Progenitor cell of endocrine pancreas (in vitro differentiated cells): Measurements from ENCODE around the gene HKDC1. TPM values are rescaled to one million over a fixed set of nuclear protein-coding genes. Genes with fewer than 3 reads are reported as not detected.

Source experiments
- DNase-seq: peaks from one replicate; pipeline ENCODE4 v3.0.0; 2021; ENCODE audit warnings: low spot score; ENCODE audit not compliant: unreplicated experiment
- H3K27ac Mint-ChIP-seq: 2 replicates; pipeline ENCODE4 v1.8.0; 2021; ENCODE audit warnings: mild to moderate bottlenecking, moderate library complexity, mixed read lengths
- H3K27me3 Mint-ChIP-seq: 2 replicates; pipeline ENCODE4 v1.8.0; 2021; ENCODE audit warnings: mixed read lengths
- H3K36me3 Mint-ChIP-seq: 2 replicates; pipeline ENCODE4 v1.8.0; 2022; ENCODE audit warnings: mixed read lengths; ENCODE audit not compliant: insufficient read depth
- H3K4me1 Mint-ChIP-seq: 2 replicates; pipeline ENCODE4 v1.8.0; 2021; ENCODE audit warnings: low read depth, mixed read lengths
- H3K4me3 Mint-ChIP-seq: 2 replicates; pipeline ENCODE4 v1.8.0; 2021; ENCODE audit warnings: low read depth, mild to moderate bottlenecking, moderate library complexity, mixed read lengths
- H3K9me3 Mint-ChIP-seq: 2 replicates; pipeline ENCODE4 v1.8.0; 2021; ENCODE audit warnings: low read depth, mixed read lengths
- total RNA-seq: library from RNA; stranded (reverse); gene quantifications from 2 replicates; pipeline ENCODE4 v1.2.1, GENCODE V29; 2021
- TF ChIP-seq, protein P1 (sequence below): fragments of 200-600 bp; sonication (generic); IDR thresholded peaks from one replicate; pipeline ENCODE4 v1.5.0; 2021; ENCODE audit warnings: antibody characterized with exemption, mild to moderate bottlenecking; ENCODE audit not compliant: unreplicated experiment

Gene HKDC1
- total RNA-seq, 1 donor from 2014 or later: 4.1 TPM

DNA sequence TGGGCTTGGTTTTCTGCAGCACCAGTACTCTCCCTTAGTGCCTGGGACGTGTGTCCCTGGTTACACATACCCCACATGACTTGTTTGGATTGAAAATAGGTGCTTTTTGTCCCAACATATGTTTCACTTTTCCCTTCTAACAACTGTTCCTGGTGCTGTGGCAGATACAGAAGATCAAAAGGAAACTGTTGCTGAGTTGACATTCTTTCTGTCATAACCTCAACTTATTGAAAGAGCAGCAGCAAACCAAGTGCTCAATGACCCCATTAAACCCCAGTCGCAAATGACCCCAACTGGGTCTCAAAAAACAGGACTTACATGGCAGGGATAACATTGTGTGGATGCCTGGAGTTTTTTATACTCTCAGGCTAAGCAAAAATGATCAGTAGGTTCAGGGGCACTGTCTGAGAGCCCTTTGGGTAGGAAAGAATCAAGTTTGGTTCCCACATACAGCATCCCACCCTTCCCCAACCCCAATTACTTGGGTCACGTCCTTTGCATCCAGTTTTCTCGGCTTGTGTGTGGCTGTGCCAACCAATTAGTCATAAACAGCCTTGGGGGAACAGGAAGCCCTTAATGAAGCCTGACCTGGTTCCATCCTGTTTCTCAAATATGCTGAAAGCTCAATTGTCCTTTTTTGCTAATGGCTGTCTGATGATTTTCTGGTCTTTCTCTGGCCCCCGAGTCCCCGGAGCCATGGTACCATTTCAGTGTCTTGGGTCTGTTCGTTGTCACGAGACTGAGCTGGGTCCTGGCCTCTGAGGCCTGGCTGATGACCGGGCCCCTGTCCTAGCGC is 4.9 kb downstream of the HKDC1 start:
- Mint-ChIP-seq H3K4me1 (peaks cover 12% of the 10 kb centered on the region), H3K36me3 (no peaks in the 10 kb centered on the region), H3K27me3 (peaks cover 3% of the 10 kb centered on the region), H3K27ac (no peak overlapping the region), H3K4me3 (no peak overlapping the region), H3K9me3 (no peaks in the 10 kb centered on the region)
- TF ChIP-seq, protein P1, sequence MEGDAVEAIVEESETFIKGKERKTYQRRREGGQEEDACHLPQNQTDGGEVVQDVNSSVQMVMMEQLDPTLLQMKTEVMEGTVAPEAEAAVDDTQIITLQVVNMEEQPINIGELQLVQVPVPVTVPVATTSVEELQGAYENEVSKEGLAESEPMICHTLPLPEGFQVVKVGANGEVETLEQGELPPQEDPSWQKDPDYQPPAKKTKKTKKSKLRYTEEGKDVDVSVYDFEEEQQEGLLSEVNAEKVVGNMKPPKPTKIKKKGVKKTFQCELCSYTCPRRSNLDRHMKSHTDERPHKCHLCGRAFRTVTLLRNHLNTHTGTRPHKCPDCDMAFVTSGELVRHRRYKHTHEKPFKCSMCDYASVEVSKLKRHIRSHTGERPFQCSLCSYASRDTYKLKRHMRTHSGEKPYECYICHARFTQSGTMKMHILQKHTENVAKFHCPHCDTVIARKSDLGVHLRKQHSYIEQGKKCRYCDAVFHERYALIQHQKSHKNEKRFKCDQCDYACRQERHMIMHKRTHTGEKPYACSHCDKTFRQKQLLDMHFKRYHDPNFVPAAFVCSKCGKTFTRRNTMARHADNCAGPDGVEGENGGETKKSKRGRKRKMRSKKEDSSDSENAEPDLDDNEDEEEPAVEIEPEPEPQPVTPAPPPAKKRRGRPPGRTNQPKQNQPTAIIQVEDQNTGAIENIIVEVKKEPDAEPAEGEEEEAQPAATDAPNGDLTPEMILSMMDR: no peak
- no peak for DNase-seq

DNA sequence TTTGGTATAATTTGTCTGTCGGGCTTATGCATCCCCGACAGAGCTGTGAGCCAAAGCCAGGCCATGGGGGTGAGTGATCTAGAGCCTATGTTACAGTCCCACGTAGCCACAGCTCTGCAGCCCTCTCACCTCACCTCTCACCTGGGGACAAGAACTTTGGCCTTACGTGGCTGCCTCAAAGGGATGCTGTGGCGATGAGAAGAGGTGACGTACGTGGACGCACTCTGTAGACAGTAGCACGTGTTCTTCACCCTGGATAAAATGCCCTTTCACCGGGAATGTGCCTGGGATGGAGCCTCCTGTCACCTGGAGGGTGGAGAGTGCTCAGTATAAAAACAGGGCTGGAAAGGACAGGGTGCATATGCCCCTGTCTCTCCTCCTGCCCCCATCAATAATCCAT is 5.5 kb downstream of the HKDC1 start:
- Mint-ChIP-seq H3K27ac (no peak overlapping the region), H3K27me3 (peaks cover 3% of the 10 kb centered on the region), H3K9me3 (no peaks in the 10 kb centered on the region)

DNA sequence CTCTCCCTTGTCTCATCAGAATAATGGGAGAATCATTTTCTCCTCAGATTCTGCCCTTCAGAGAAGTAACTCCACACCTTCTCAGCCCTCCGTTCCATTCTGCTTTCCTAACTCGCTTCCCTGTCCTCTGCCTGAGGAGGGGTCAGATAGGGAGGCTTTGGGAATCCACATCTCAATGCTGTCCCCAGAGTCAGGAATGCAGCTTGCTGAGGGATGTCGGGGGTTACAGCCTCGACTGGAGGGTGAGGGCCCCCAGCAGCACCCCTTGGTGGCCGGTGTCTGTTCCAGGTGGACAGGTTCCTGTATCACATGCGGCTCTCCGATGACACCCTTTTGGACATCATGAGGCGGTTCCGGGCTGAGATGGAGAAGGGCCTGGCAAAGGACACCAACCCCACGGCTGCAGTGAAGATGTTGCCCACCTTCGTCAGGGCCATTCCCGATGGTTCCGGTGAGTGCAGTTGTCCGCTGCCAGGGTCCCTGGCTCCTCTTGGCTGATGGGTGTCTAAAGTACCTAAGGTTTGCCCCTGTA is 6.9 kb downstream of the HKDC1 start:
- no peak for DNase-seq

More for the DNA sequence above, 5.5 kb downstream of the HKDC1 start:
- Mint-ChIP-seq H3K4me1 (peaks cover 8% of the 10 kb centered on the region), H3K4me3 (no peak overlapping the region), H3K36me3 (no peaks in the 10 kb centered on the region)
- no peak for DNase-seq
- TF ChIP-seq, protein P1: no peak

DNA sequence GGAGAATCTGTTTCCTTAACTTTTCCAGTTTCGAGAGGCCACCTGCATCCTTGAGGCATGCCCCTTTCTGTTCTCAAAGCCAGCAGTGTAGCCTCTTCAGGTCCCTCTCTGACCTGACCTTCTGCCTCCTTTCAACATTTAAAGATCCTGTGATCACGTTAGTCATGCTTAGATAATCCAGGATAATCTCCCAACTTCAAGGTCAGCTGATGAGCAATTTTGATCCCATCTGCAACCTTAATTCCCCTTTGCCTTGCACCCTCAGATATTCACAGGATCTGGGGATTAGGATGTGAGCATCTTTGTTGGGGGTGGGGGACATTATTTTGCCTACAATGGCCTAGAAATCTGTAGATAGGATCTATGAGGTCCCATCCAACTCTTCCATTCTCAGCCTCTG is 8.0 kb downstream of the HKDC1 start:
- no peaks in the 10 kb centered on the region for H3K9me3 Mint-ChIP-seq
- no peak overlapping the region for H3K4me3 Mint-ChIP-seq
- DNase-seq: no peak
- TF ChIP-seq, protein P1: no peak
- no peak overlapping the region for H3K27ac Mint-ChIP-seq
- H3K27me3 Mint-ChIP-seq: peaks cover 14% of the 10 kb centered on the region
- no peaks in the 10 kb centered on the region for H3K36me3 Mint-ChIP-seq
- peaks cover 6% of the 10 kb centered on the region for H3K4me1 Mint-ChIP-seq

More for the DNA sequence above, 6.9 kb downstream of the HKDC1 start:
- Mint-ChIP-seq H3K36me3 (no peaks in the 10 kb centered on the region), H3K4me3 (no peak overlapping the region), H3K27ac (no peak overlapping the region), H3K4me1 (peaks cover 7% of the 10 kb centered on the region), H3K27me3 (peaks cover 9% of the 10 kb centered on the region), H3K9me3 (no peaks in the 10 kb centered on the region)
- TF ChIP-seq, protein P1: no peak

DNA sequence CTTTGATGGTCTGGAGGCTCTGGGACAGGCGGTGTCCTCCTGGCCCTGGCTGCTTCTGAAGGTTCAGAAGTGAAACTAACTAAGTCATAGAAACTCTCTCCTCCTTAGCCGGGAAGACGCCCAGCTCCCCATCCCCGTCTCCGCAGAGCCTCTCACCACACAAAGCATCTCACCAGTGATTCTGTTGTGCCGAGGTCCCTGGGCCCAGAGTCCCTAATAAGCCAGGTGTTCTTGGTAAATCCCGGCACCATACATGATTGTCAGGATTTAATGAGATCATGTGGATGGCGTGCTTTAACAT is 9.4 kb downstream of the HKDC1 start:
- H3K36me3 Mint-ChIP-seq: no peaks in the 10 kb centered on the region
- H3K9me3 Mint-ChIP-seq: no peaks in the 10 kb centered on the region
- H3K4me1 Mint-ChIP-seq: peaks cover 6% of the 10 kb centered on the region
- DNase-seq: no peak
- no peak overlapping the region for H3K4me3 Mint-ChIP-seq
- peaks cover 16% of the 10 kb centered on the region for H3K27me3 Mint-ChIP-seq
- TF ChIP-seq, protein P1: no peak
- no peak overlapping the region for H3K27ac Mint-ChIP-seq
